ENCODE data around the gene C2orf76. TPM values are rescaled to one million over a fixed set of nuclear protein-coding genes. Genes with fewer than 3 reads are reported as not detected.

The C2orf76 gene
- total RNA-seq, 1 experiment from 2014 or later: 5.7 TPM

DNA sequence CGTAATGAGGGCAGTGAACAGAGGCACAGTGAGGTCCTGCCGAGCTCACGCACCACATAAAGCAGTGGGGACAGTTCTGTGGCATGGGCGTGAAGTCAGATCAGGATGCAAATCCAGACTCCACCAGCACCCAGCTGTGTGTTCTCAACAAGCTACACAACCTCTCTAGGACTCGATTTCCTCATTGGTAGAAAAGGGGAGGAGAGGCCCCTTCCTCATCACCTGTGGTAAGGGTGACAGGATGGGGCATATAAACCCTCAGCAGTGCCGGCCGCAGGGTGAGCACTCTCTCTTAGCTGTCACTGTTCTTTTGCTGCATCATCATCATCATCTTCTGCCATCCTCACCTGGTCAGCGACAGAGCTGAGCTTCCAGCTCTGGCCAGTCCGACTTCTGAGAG is 54.8 kb downstream of the C2orf76 start:
- Histone ChIP-seq H2BK15ac (ENCODE audit: low read depth, low read length) (no peak overlapping the region), H4K91ac (ENCODE audit: insufficient read length, low read depth, low read length) (no peak overlapping the region), H3K23ac (ENCODE audit: insufficient read length, low read depth, low read length) (no peak overlapping the region), H3K4me1 (ENCODE audit: insufficient read depth, low read length) (no peaks in the 10 kb centered on the region), H3K23me2 (ENCODE audit: insufficient read length, low read depth, low read length, poor library complexity, severe bottlenecking) (no peaks in the 10 kb centered on the region), H4K5ac (ENCODE audit: insufficient read length, low read depth, low read length) (no peak overlapping the region), H3K56ac (ENCODE audit: insufficient read length, low read depth, low read length) (no peak overlapping the region), H3K14ac (ENCODE audit: insufficient read depth, low read length) (no peak overlapping the region), H2AK5ac (ENCODE audit: insufficient read length, low read length) (no peak overlapping the region), H4K8ac (replicated peaks; ENCODE audit: insufficient read length, low read depth, low read length) (no peak overlapping the region), H4K20me1 (ENCODE audit: control insufficient read depth, insufficient read depth, insufficient read length) (no peaks in the 10 kb centered on the region), H3K79me2 (ENCODE audit: insufficient read depth, low read length) (no peaks in the 10 kb centered on the region), H2BK12ac (ENCODE audit: insufficient read length, low read depth, low read length) (no peak overlapping the region), H3T11ph (ENCODE audit: low read length) (no peak overlapping the region), H3K79me1 (ENCODE audit: insufficient read depth, low read depth, low read length, poor library complexity, severe bottlenecking) (no peaks in the 10 kb centered on the region), H3K18ac (ENCODE audit: insufficient read length, low read depth, low read length) (no peak overlapping the region), H2AFZ (ENCODE audit: low read length) (no peak overlapping the region), H3K9me3 (ENCODE audit: control insufficient read depth, low read depth, low read length) (no peaks in the 10 kb centered on the region), H2BK120ac (ENCODE audit: low read depth, low read length, poor library complexity, severe bottlenecking) (no peak overlapping the region), H3K4me2 (ENCODE audit: insufficient read depth, insufficient read length, low read length) (no peak overlapping the region), H3K4ac (ENCODE audit: low read depth, low read length) (no peak overlapping the region), H3K9ac (ENCODE audit: extremely low read depth, insufficient read length, low read length) (no peak overlapping the region), H2BK20ac (ENCODE audit: low read depth, low read length, poor library complexity, severe bottlenecking) (no peak overlapping the region), H3K27ac (ENCODE audit: insufficient read length, low read depth, low read length) (no peak overlapping the region), H2BK5ac (ENCODE audit: insufficient read length, low read length) (no peak overlapping the region), H3K27me3 (ENCODE audit: insufficient read depth, low read length) (no peaks in the 10 kb centered on the region)
- no CpG with 5 or more reads among the region's 9 CpGs for WGBS (ENCODE audit: extremely low coverage, insufficient read length, low lambda C conversion rate)
- Mint-ChIP-seq H3K9me3 (no peaks in the 10 kb centered on the region), H3K27me3 (ENCODE audit: low read depth) (no peaks in the 10 kb centered on the region), H3K4me3 (no peak overlapping the region), H3K27ac (peak overlapping the region in 2 of 3 experiments; percentile 65 to 69; a peak in 3 of 7 replicates), H3K36me3 (ENCODE audit: insufficient read depth in 1 of 3, low read depth in 3 of 3) (no peaks in the 10 kb centered on the region), H3K4me1 (peaks cover 18 to 20% of the 10 kb centered on the region in 2 experiments)
- no peak for TF ChIP-seq CTCF (conservative IDR thresholded peaks at IDR 0.05)
- DNase-seq: no peak

Data from H9 (cell line).